Aorta (tissue), 5 donors: Measurements from ENCODE around the gene SULF2. TPM values are rescaled to one million over a fixed set of nuclear protein-coding genes. Genes with fewer than 3 reads are reported as not detected.

Experiments used
- ATAC-seq: fragments of 200-7000 bp; cut with Tn5 transposase; one replicate; pipeline ENCODE4 v1.9.1; 2022; ENCODE audit warnings: moderate library complexity; ENCODE audit not compliant: low FRiP score
- DNase-seq, 2 donors: peaks; one replicate each; pipeline ENCODE4 v3.0.0-alpha.2; 2020
- H3K27ac ChIP-seq, 2 donors: one replicate each; pipeline ENCODE4 v1.5.1; 2013; ENCODE audit warnings: low read length in 2 of 2, mild to moderate bottlenecking in 2 of 2, moderate library complexity in 2 of 2, control low read depth in 1 of 2, inconsistent platforms in 1 of 2, low read depth in 1 of 2
- H3K27me3 ChIP-seq, 2 donors: one replicate each; pipeline ENCODE4 v1.6.1; 2013; ENCODE audit warnings: control low read depth in 1 of 2, low read length in 1 of 2, mild to moderate bottlenecking in 1 of 2, moderate library complexity in 1 of 2; ENCODE audit not compliant: insufficient read depth in 2 of 2, control insufficient read depth in 1 of 2
- H3K36me3 ChIP-seq, 2 donors: one replicate each; pipeline ENCODE4 v1.6.1; 2013; ENCODE audit warnings: control low read depth in 1 of 2, low read length in 1 of 2, mild to moderate bottlenecking in 1 of 2; ENCODE audit not compliant: insufficient read depth in 2 of 2, control insufficient read depth in 1 of 2
- H3K4me1 ChIP-seq, 2 donors: one replicate each; pipeline ENCODE4 v1.6.1; 2013; ENCODE audit warnings: low read length in 2 of 2, control low read depth in 1 of 2, mild to moderate bottlenecking in 1 of 2, moderate library complexity in 1 of 2; ENCODE audit not compliant: insufficient read depth in 2 of 2, control insufficient read depth in 1 of 2
- H3K4me3 ChIP-seq, 2 donors: one replicate each; pipeline ENCODE4 v1.5.1; 2013; ENCODE audit warnings: low read length in 2 of 2, control low read depth in 1 of 2, mild to moderate bottlenecking in 1 of 2
- H3K9me3 ChIP-seq: one replicate; pipeline ENCODE4 v1.6.1; 2013; ENCODE audit warnings: mild to moderate bottlenecking, low read length; ENCODE audit not compliant: control insufficient read depth
- WGBS, 2 donors: extraction: QIAGEN DNeasy Blood & Tissue Kit; methylation state at CpG; one replicate each; pipeline ENCODE4 v1.1.7; 2013; 5-methylcytosine and 5-hydroxymethylcytosine counted together
- intact Hi-C, 2 donors: fragments of 100-400 bp; cut with DNase I; formaldehyde crosslinking; loops; one replicate each; pipeline versions ENCODE4 v1.14.2 to v1.15.0; 2022
- polyA plus RNA-seq, 2 donors: library from polyadenylated mRNA; stranded (reverse); fragments of 200-250 nt; gene quantifications; one replicate each; pipeline ENCODE4 v1.2.3, GENCODE V29; 2013
- total RNA-seq, 2 donors: library from RNA; stranded (reverse); fragmentation: NEBNext Ultra II Directional; extraction: Animal tissue kit (Norgen Biotek cat#: 25700); gene quantifications; one replicate each; pipeline ENCODE4 v1.2.1, GENCODE V29; 2021
- donor health status: healthy with polysubstance abuse.
- donor health status: Bipolar disorder and iron deficiency.
- donor health status: DM: no; HTN: no; CAD: no.
- donor health status: DM: no; HTN: no; CAD: no.
- donor health status: DM: yes; HTN: yes; CAD: no.

SULF2 gene
- total and polyA plus RNA-seq, 4 donors, result 17.7 to 145 (median 64.7) TPM

- Histone ChIP-seq H3K4me3 (no peak overlapping the region), H3K27me3 (no peaks in the 10 kb centered on the region)
Measured at GRCh38 chr20:47741669-47742608, 43.3 kb downstream of the SULF2 start.

GRCh38 chr20:47740862-47741184 lies 44.5 kb downstream of the SULF2 start:
- Histone ChIP-seq H3K27me3 (no peaks in the 10 kb centered on the region), H3K4me1 (no peaks in the 10 kb centered on the region), H3K4me3 (no peak overlapping the region), H3K9me3 (no peaks in the 10 kb centered on the region), H3K27ac (no peak overlapping the region), H3K36me3 (no peaks in the 10 kb centered on the region)
- intact Hi-C loops, result no loop called here
- DNase-seq, result peak in 1 of 2 donors; percentile 73
- ATAC-seq, result no peak
- WGBS, 2 donors, result 36 to 48% methylated on average over 11 of the region's 11 CpGs

More at GRCh38 chr20:47741669-47742608, 43.3 kb downstream of the SULF2 start:
- DNase-seq (no peak), ATAC-seq (peak; percentile 73)
- peak overlapping the region in 1 of 2 donors; percentile 6 for H3K27ac ChIP-seq
- intact Hi-C loops, result no loop called here
- H3K9me3 ChIP-seq, result no peaks in the 10 kb centered on the region
- WGBS, 2 donors, result 8 to 12% methylated on average over 22 of the region's 22 CpGs
- no peaks in the 10 kb centered on the region for H3K36me3 ChIP-seq
- no peaks in the 10 kb centered on the region for H3K4me1 ChIP-seq

GRCh38 chr20:47740121-47740861 lies 45.0 kb downstream of the SULF2 start:
- H3K4me1 ChIP-seq, result no peaks in the 10 kb centered on the region
- H3K27me3 ChIP-seq, result no peaks in the 10 kb centered on the region
- ATAC-seq (peak; percentile 17), DNase-seq (no peak)
- intact Hi-C loops, result no loop called here
- no peaks in the 10 kb centered on the region for H3K36me3 ChIP-seq
- 78 to 82% methylated on average over 10 of the region's 10 CpGs for WGBS, 2 donors
- H3K4me3 ChIP-seq, result no peak overlapping the region
- H3K9me3 ChIP-seq, result no peaks in the 10 kb centered on the region
- H3K27ac ChIP-seq, result no peak overlapping the region

GRCh38 chr20:47737923-47738322 lies 47.4 kb downstream of the SULF2 start:
- Histone ChIP-seq H3K4me1 (no peaks in the 10 kb centered on the region), H3K27ac (no peak overlapping the region), H3K9me3 (no peaks in the 10 kb centered on the region), H3K4me3 (no peak overlapping the region), H3K36me3 (no peaks in the 10 kb centered on the region), H3K27me3 (no peaks in the 10 kb centered on the region)
- intact Hi-C loops, result no loop called here
- 95 to 96% methylated on average over 9 of the region's 9 CpGs for WGBS, 2 donors
- ATAC-seq (no peak), DNase-seq (no peak)

- H3K4me3 ChIP-seq, result no peak overlapping the region
- intact Hi-C loops, result no loop called here
- ATAC-seq (no peak), DNase-seq (no peak)
- no peaks in the 10 kb centered on the region for H3K9me3 ChIP-seq
- 94 to 95% methylated on average over 26 of the region's 26 CpGs for WGBS, 2 donors
- H3K27ac ChIP-seq, result no peak overlapping the region
- H3K27me3 ChIP-seq, result no peaks in the 10 kb centered on the region
- no peaks in the 10 kb centered on the region for H3K36me3 ChIP-seq
- H3K4me1 ChIP-seq, result no peaks in the 10 kb centered on the region
Measured at GRCh38 chr20:47736570-47737152, 48.6 kb downstream of the SULF2 start.

- 76 to 82% methylated on average over 17 of the region's 17 CpGs for WGBS, 2 donors
- Histone ChIP-seq H3K9me3 (no peaks in the 10 kb centered on the region), H3K27ac (no peak overlapping the region), H3K4me3 (no peak overlapping the region), H3K36me3 (no peaks in the 10 kb centered on the region), H3K27me3 (no peaks in the 10 kb centered on the region), H3K4me1 (no peaks in the 10 kb centered on the region)
- ATAC-seq (peak; percentile 72), DNase-seq (peak in 1 of 2 donors; percentile 78)
- intact Hi-C loops, result no loop called here
Measured at GRCh38 chr20:47735412-47736400, 49.6 kb downstream of the SULF2 start.

GRCh38 chr20:47734870-47735269 lies 50.4 kb downstream of the SULF2 start:
- Histone ChIP-seq H3K27ac (no peak overlapping the region), H3K9me3 (no peaks in the 10 kb centered on the region), H3K4me1 (no peaks in the 10 kb centered on the region), H3K27me3 (no peaks in the 10 kb centered on the region), H3K36me3 (no peaks in the 10 kb centered on the region), H3K4me3 (no peak overlapping the region)
- 52 to 55% methylated on average over 2 of the region's 2 CpGs for WGBS, 2 donors
- intact Hi-C loops, result no loop called here
- ATAC-seq, result no peak
- no peak for DNase-seq

GRCh38 chr20:47733892-47734291 lies 51.4 kb downstream of the SULF2 start:
- Histone ChIP-seq H3K4me1 (no peaks in the 10 kb centered on the region), H3K4me3 (no peak overlapping the region), H3K9me3 (no peaks in the 10 kb centered on the region), H3K36me3 (no peaks in the 10 kb centered on the region), H3K27me3 (no peaks in the 10 kb centered on the region), H3K27ac (no peak overlapping the region)
- WGBS, 2 donors, result 63 to 66% methylated on average over 4 of the region's 4 CpGs
- intact Hi-C loops, result no loop called here
- ATAC-seq, result no peak
- no peak for DNase-seq
